SU-DHL-6 (cell line): ENCODE data around the gene AQP6.

Experiments used
- CTCF ChIP-seq: fragments of 200-600 bp; sonication (generic); IDR thresholded peaks from one replicate; pipeline ENCODE4 v1.5.1; 2017; ENCODE audit warnings: antibody characterized with exemption, mild to moderate bottlenecking, low read length, moderate library complexity; ENCODE audit not compliant: insufficient read depth, poor library complexity, severe bottlenecking
- EZH2phosphoT487 ChIP-seq: fragments of 200-600 bp; sonication (generic), shearing (Covaris generic); conservative IDR thresholded peaks from 2 replicates; pipeline ENCODE4 v1.6.1; 2018; ENCODE audit warnings: mild to moderate bottlenecking, antibody characterized with exemption, low read length, moderate library complexity, mixed read lengths

- TF ChIP-seq CTCF = no peak
- no peak for TF ChIP-seq EZH2phosphoT487
Observed at GRCh38 chr12:50006754-50007442, 34.2 kb downstream of the AQP6 start.
